Measurements from ENCODE around the gene PORCN. TPM values are rescaled to one million over a fixed set of nuclear protein-coding genes. Genes with fewer than 3 reads are reported as not detected.
"Not testable (repeated sequence)": the region's sequence is repeated elsewhere in the genome, so short reads cannot be mapped to it uniquely, and the experiment has no call there.

PORCN gene
- total RNA-seq, 4 donors from 2014 or later, result 15.0 to 21.5 (median 18.9) TPM

GRCh38 chrX:48520976-48521352 lies 12.2 kb downstream of the PORCN start:
- Histone ChIP-seq H3K27me3 (no peaks in the 10 kb centered on the region), H3K9me3 (no peaks in the 10 kb centered on the region), H3K36me3 (peaks cover 0 to 8% (median under 1%) of the 10 kb centered on the region in 4 donors), H3K4me3 (peak overlapping the region; percentile 60 to 73 (median 65)), H3K27ac (replicated peaks in 1 of 4) (peak overlapping the region; percentile 79 to 88 (median 82)), H3K4me1 (peaks cover 0 to 15% (median 11%) of the 10 kb centered on the region in 4 donors)
- TF ChIP-seq EP300 (IDR thresholded peaks at IDR 0.05), result no peak
- TF ChIP-seq CTCF (IDR thresholded peaks at IDR 0.05), result no peak
- TF ChIP-seq POLR2AphosphoS5 (IDR thresholded peaks at IDR 0.05), result no peak
- no peak for TF ChIP-seq POLR2A (IDR thresholded peaks at IDR 0.05; ENCODE audit: low read depth)
- 47% methylated on average over 2 of the region's 2 CpGs for WGBS
- intact Hi-C loops (cut with DNase I), result no loop called here
- DNase-seq (ENCODE audit: extremely low spot score), result no peak

- Histone ChIP-seq H3K36me3 (peaks cover 0 to 9% (median 0%) of the 10 kb centered on the region in 4 donors), H3K27ac (replicated peaks in 1 of 4) (peak within 1 kb of the TSS; percentile 79 to 88 (median 82)), H3K9me3 (no peaks in the 10 kb centered on the region), H3K27me3 (no peaks in the 10 kb centered on the region), H3K4me3 (peak within 1 kb of the TSS; percentile 60 to 73 (median 65)), H3K4me1 (peaks cover 0 to 15% (median 11%) of the 10 kb centered on the region in 4 donors)
- intact Hi-C loops (cut with DNase I), result no loop called here
- whole genome bisulfite sequencing, result 53% methylated on average over 59 of the region's 66 CpGs
- DNase-seq (ENCODE audit: extremely low spot score), result peak; percentile 97
- no peak for TF ChIP-seq POLR2A (IDR thresholded peaks at IDR 0.05; ENCODE audit: low read depth)
- no peak for TF ChIP-seq CTCF (IDR thresholded peaks at IDR 0.05)
- peak; percentile 64 to 81 for TF ChIP-seq POLR2AphosphoS5 (IDR thresholded peaks at IDR 0.05)
- TF ChIP-seq EP300 (IDR thresholded peaks at IDR 0.05), result no peak
Measured at GRCh38 chrX:48521353-48522243, 12.8 kb downstream of the PORCN start, which contains the start of gene EBP. Gene EBP (plus strand): TSS chrX:48521808. CDS start chrX:48523772, 1,964 bp downstream.

- DNase-seq (ENCODE audit: extremely low spot score), result no peak
- no peaks in the 10 kb centered on the region for H3K27me3 ChIP-seq
- peak overlapping the region; percentile 60 to 73 (median 65) for H3K4me3 ChIP-seq
- no peak for TF ChIP-seq EP300 (IDR thresholded peaks at IDR 0.05)
- TF ChIP-seq POLR2A (IDR thresholded peaks at IDR 0.05; ENCODE audit: low read depth), result no peak
- TF ChIP-seq POLR2AphosphoS5 (IDR thresholded peaks at IDR 0.05), result no peak
- TF ChIP-seq CTCF (IDR thresholded peaks at IDR 0.05), result no peak
- intact Hi-C loops (cut with DNase I), result no loop called here
- 38% methylated on average over 10 of the region's 10 CpGs for WGBS
- H3K36me3 ChIP-seq, result peaks cover 0 to 10% (median 5%) of the 10 kb centered on the region in 4 donors
- peaks cover 0 to 15% (median 11%) of the 10 kb centered on the region in 4 donors for H3K4me1 ChIP-seq
- H3K27ac ChIP-seq (replicated peaks in 1 of 4), result peak overlapping the region; percentile 79 to 88 (median 82)
- no peaks in the 10 kb centered on the region for H3K9me3 ChIP-seq
Measured at GRCh38 chrX:48522291-48522690, 13.5 kb downstream of the PORCN start.

- no peak for DNase-seq (ENCODE audit: extremely low spot score)
- peaks cover 0 to 24% (median 17%) of the 10 kb centered on the region in 4 donors for H3K36me3 ChIP-seq
- no peaks in the 10 kb centered on the region for H3K9me3 ChIP-seq
- H3K27me3 ChIP-seq, result no peaks in the 10 kb centered on the region
- no peak for TF ChIP-seq EP300 (IDR thresholded peaks at IDR 0.05)
- no peak for TF ChIP-seq CTCF (IDR thresholded peaks at IDR 0.05)
- no peak for TF ChIP-seq POLR2AphosphoS5 (IDR thresholded peaks at IDR 0.05)
- no peak for TF ChIP-seq POLR2A (IDR thresholded peaks at IDR 0.05; ENCODE audit: low read depth)
- H3K27ac ChIP-seq (replicated peaks in 1 of 4), result no peak overlapping the region
- intact Hi-C loops (cut with DNase I), result no loop called here
- WGBS, result 83% methylated on average over 9 of the region's 12 CpGs
- no peak overlapping the region for H3K4me3 ChIP-seq
- peaks cover 0 to 15% (median 11%) of the 10 kb centered on the region in 4 donors for H3K4me1 ChIP-seq
Measured at GRCh38 chrX:48523682-48524081, 14.9 kb downstream of the PORCN start.

- H3K27ac ChIP-seq (replicated peaks in 1 of 4); H3K9me3 ChIP-seq; DNase-seq (ENCODE audit: extremely low spot score); intact Hi-C loops (cut with DNase I); H3K4me3 ChIP-seq; H3K27me3 ChIP-seq: not testable (repeated sequence)
- peaks cover 0 to 25% (median 19%) of the 10 kb centered on the region in 4 donors for H3K36me3 ChIP-seq
- WGBS, result 88% methylated on average over 7 of the region's 8 CpGs
- H3K4me1 ChIP-seq, result peaks cover 0 to 15% (median 11%) of the 10 kb centered on the region in 4 donors
Measured at GRCh38 chrX:48525853-48526252, 17.1 kb downstream of the PORCN start.
